H1 (cell line): ENCODE results near the gene CDH8. TPM values are rescaled to one million over a fixed set of nuclear protein-coding genes. Genes with fewer than 3 reads are reported as not detected.

Source experiments
- SIX5 ChIP-seq: IDR thresholded peaks from 2 replicates; pipeline ENCODE4 v1.6.1; 2011; ENCODE audit warnings: mild to moderate bottlenecking, low read depth, low read length
- TAF7 ChIP-seq: optimal IDR thresholded peaks from 2 replicates; pipeline ENCODE3; 2011; ENCODE audit warnings: low read depth, mild to moderate bottlenecking, inconsistent platforms, low read length, moderate library complexity, borderline replicate concordance
- polyA plus RNA-seq, 7 experiments: library from polyadenylated mRNA; depleted of rRNA in 3 of 7; stranded (reverse) in 5 of 7; unstranded in 2 of 7; fragments of >200 nt in 5 of 7; fragments of 200-250 nt in 2 of 7; gene quantifications; 1 replicate in 5 of 7; 2 replicates in 1 of 7; 4 replicates in 1 of 7; pipeline versions ENCODE4 v1.2.1 to v1.2.3, GENCODE V29; 2011 to 2013; ENCODE audit warnings: missing spikeins in 2 of 7, mixed read lengths in 2 of 7
- total RNA-seq: library from RNA; stranded (reverse); fragmentation: NEBNext Ultra II Directional; extraction: Animal tissue kit (Norgen Biotek cat#: 25700); gene quantifications from 2 replicates; pipeline ENCODE4 v1.2.1, GENCODE V29; 2021

The CDH8 gene
- total and polyA plus RNA-seq, 2 of the 8 experiments (the other 6 are each of a cell fraction or from before 2014, with no cell fraction given) = 7.7 to 8.4 TPM

GRCh38 chr16:62067182-62067581 lies 30.9 kb upstream of the CDH8 start (continued):
- TF ChIP-seq TAF7 (no peak), SIX5 (no peak)
